Stimulated activated CD4-positive, alpha-beta T cell treated with anti-CD3 and anti-CD28 coated beads, TNF-alpha, amount 100 ng/mL, for 4 hours (primary cell): ENCODE results near the gene MINK1.

ENCODE experiments used
- DNase-seq, 3 experiments: peaks; one replicate each; pipeline ENCODE4 v3.0.0-alpha.2; 2020; ENCODE audit warnings: low read depth in 3 of 3

The MINK1 gene

GRCh38 chr17:4933646-4934045 is 100.5 kb downstream of the MINK1 start:
- no peak for DNase-seq

- no peak for DNase-seq
These were observed 101.2 kb downstream of the MINK1 start for GRCh38 chr17:4934173-4934979.

GRCh38 chr17:4935650-4936049 is 102.5 kb downstream of the MINK1 start:
- DNase-seq, result no peak

GRCh38 chr17:4936436-4936835 is 103.3 kb downstream of the MINK1 start:
- DNase-seq, result no peak

GRCh38 chr17:4937553-4937952 is 104.4 kb downstream of the MINK1 start:
- no peak for DNase-seq

- DNase-seq, result no peak
These were observed 104.9 kb downstream of the MINK1 start for GRCh38 chr17:4938069-4938491.

GRCh38 chr17:4938688-4939545 is 105.8 kb downstream of the MINK1 start:
- no peak for DNase-seq

GRCh38 chr17:4939546-4939795 is 106.3 kb downstream of the MINK1 start:
- DNase-seq, result no peak

GRCh38 chr17:4939796-4940554 is 106.8 kb downstream of the MINK1 start, which contains the start of the genes RNF167 and SLC25A11:
Gene RNF167, plus strand, starts transcription at chr17:4940268. Its CDS starts 642 bp downstream, at chr17:4940910.
Gene SLC25A11, minus strand, starts transcription at chr17:4940046. Its CDS starts 136 bp downstream, at chr17:4939910.
- DNase-seq, result peak; percentile 76 to 93 (median 91)

- DNase-seq, result no peak
These were observed 107.6 kb downstream of the MINK1 start for GRCh38 chr17:4940555-4941318.

GRCh38 chr17:4941319-4941610 is 108.1 kb downstream of the MINK1 start:
- no peak for DNase-seq

- DNase-seq, result no peak
These were observed 109.8 kb downstream of the MINK1 start for GRCh38 chr17:4942760-4943508.

- no peak for DNase-seq
These were observed 111.0 kb downstream of the MINK1 start for GRCh38 chr17:4944163-4944553.

- DNase-seq, result no peak
These were observed 111.5 kb downstream of the MINK1 start for GRCh38 chr17:4944554-4945175.

- DNase-seq, result peak; percentile 75 to 79 (median 78)
These were observed 112.2 kb downstream of the MINK1 start for GRCh38 chr17:4945176-4945943.

- DNase-seq, result no peak
These were observed 112.8 kb downstream of the MINK1 start for GRCh38 chr17:4945944-4946280.

GRCh38 chr17:4946312-4946976 is 113.3 kb downstream of the MINK1 start:
- no peak for DNase-seq

GRCh38 chr17:4947010-4947410 is 113.9 kb downstream of the MINK1 start:
- DNase-seq, result no peak
